MCF 10A (cell line): ENCODE measurements around the gene CBX7. TPM values are rescaled to one million over a fixed set of nuclear protein-coding genes. Genes with fewer than 3 reads are reported as not detected.

Experiments used
- BruUV-seq: library from RNA; stranded (reverse); fragments of 400-500 nt; replicated peaks from 2 replicates; lab custom pipeline; 2021; lab: Mats Ljungman, UMichigan
- CTCF ChIA-PET: fragments of 300-600 bp; sonication (Branson Sonifier 250); formaldehyde crosslinking; extraction: SDS; loops from one replicate; lab custom pipeline; 2021; ENCODE audit warnings: antibody characterized with exemption, inconsistent platforms; lab: Yijun Ruan, JAX
- POLR2A ChIA-PET: fragments of 300-600, 350-650 bp; sonication (Branson Sonifier 250); formaldehyde crosslinking; extraction: SDS; loops from one replicate; lab custom pipeline; 2020; ENCODE audit warnings: antibody characterized with exemption, inconsistent platforms; lab: Yijun Ruan, JAX
- DNase-seq: peaks from one replicate; pipeline ENCODE4 v3.0.0-alpha.2; 2018; ENCODE audit not compliant: unreplicated experiment
- H3K27ac Mint-ChIP-seq: one replicate; pipeline ENCODE4 v1.8.0; 2022; ENCODE audit warnings: mild to moderate bottlenecking, low read depth, mixed read lengths; ENCODE audit not compliant: unreplicated experiment
- H3K27me3 Mint-ChIP-seq: one replicate; pipeline ENCODE4 v1.8.0; 2022; ENCODE audit warnings: mixed read lengths; ENCODE audit not compliant: insufficient read depth, unreplicated experiment
- H3K36me3 Mint-ChIP-seq: one replicate; pipeline ENCODE4 v1.8.0; 2022; ENCODE audit warnings: mild to moderate bottlenecking, moderate library complexity, mixed read lengths; ENCODE audit not compliant: insufficient read depth, unreplicated experiment
- H3K4me1 Mint-ChIP-seq: one replicate; pipeline ENCODE4 v1.8.0; 2022; ENCODE audit warnings: mixed read lengths; ENCODE audit not compliant: insufficient read depth, unreplicated experiment
- H3K4me3 Mint-ChIP-seq: one replicate; pipeline ENCODE4 v1.8.0; 2022; ENCODE audit warnings: mild to moderate bottlenecking, moderate library complexity, mixed read lengths; ENCODE audit not compliant: unreplicated experiment
- H3K9me3 Mint-ChIP-seq: one replicate; pipeline ENCODE4 v1.8.0; 2022; ENCODE audit warnings: mixed read lengths; ENCODE audit not compliant: unreplicated experiment
- intact Hi-C: fragments of 100-400 bp; cut with micrococcal nuclease; formaldehyde crosslinking; loops from 2 replicates; pipeline ENCODE4 v1.14.1; 2022
- total RNA-seq: library from RNA; stranded (reverse); gene quantifications from 2 replicates; pipeline ENCODE4 v1.2.3, GENCODE V29; 2022
- TF ChIP-seq, protein P1 (sequence below): fragments of 200-600 bp; IDR thresholded peaks from one replicate; pipeline ENCODE4 v1.8.0; 2022; ENCODE audit warnings: antibody characterized with exemption, mild to moderate bottlenecking; ENCODE audit not compliant: unreplicated experiment

CBX7 gene
- total RNA-seq, 1 experiment from 2014 or later, result 5.3 TPM

GRCh38 chr22:39125622-39126021 lies 26.9 kb downstream of the CBX7 start:
- intact Hi-C loops, result no loop called here
- POLR2A ChIA-PET, result interaction anchor here (0.9 to 1.5 kb wide), 2 partner anchors 141 to 255 kb away, joined by 5 read pairs; no protein-coding TSS in a partner anchor
- TF ChIP-seq, protein P1, sequence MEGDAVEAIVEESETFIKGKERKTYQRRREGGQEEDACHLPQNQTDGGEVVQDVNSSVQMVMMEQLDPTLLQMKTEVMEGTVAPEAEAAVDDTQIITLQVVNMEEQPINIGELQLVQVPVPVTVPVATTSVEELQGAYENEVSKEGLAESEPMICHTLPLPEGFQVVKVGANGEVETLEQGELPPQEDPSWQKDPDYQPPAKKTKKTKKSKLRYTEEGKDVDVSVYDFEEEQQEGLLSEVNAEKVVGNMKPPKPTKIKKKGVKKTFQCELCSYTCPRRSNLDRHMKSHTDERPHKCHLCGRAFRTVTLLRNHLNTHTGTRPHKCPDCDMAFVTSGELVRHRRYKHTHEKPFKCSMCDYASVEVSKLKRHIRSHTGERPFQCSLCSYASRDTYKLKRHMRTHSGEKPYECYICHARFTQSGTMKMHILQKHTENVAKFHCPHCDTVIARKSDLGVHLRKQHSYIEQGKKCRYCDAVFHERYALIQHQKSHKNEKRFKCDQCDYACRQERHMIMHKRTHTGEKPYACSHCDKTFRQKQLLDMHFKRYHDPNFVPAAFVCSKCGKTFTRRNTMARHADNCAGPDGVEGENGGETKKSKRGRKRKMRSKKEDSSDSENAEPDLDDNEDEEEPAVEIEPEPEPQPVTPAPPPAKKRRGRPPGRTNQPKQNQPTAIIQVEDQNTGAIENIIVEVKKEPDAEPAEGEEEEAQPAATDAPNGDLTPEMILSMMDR, result no peak
- Mint-ChIP-seq H3K4me3 (no peak overlapping the region), H3K27me3 (no peaks in the 10 kb centered on the region), H3K9me3 (no peaks in the 10 kb centered on the region), H3K36me3 (peaks cover 5% of the 10 kb centered on the region), H3K4me1 (no peaks in the 10 kb centered on the region), H3K27ac (no peak overlapping the region)
- BruUV-seq, result no TSS peak
- CTCF ChIA-PET, result interaction anchor here (0.6 to 2.6 kb wide), 4 partner anchors 9 to 451 kb away, joined by 3 to 11 read pairs (median 4); no protein-coding TSS in a partner anchor
- no peak for DNase-seq

DNA sequence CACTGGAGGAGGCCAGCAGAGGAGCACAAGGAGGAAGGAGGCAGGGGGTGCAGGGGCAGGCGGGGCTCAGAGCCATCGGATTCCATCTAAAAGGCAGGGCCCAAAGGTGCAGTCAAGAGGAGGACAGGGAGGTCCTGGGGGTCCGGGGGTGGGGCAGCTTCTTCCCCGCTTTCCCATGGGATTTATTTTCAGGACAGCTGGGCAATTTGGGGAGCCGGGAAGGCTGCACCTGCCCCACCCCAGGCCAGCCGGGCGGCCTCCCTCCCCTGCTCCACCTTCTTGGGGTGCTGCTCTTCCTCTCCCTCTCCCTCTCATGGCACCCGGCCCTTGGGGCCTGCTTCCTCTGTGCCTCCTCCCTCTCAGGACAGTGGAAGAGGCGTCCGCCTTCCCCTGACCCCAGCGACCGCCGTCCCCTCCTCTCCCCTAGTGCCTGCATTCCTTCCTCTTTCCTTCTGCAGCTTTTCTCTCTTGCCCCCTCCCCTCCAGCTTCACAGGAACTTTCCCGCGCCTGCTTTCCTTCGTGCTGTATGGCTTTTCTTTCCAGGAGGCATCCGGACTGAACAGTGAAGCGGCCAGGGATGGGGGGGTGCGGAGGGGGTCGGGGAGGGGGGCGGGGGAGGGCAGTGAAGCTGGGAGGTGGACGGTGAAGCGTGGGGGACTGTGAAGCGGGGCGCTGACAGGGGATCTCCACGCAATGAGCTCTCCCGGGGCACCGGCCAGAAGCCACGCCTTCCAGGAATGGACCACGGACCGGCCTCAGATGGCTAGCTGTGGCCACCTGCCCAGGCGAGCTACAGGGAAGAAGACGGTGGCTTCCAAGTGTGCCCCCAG lies 28.5 kb downstream of the CBX7 start:
- Mint-ChIP-seq H3K9me3 (no peaks in the 10 kb centered on the region), H3K36me3 (no peaks in the 10 kb centered on the region), H3K27me3 (no peaks in the 10 kb centered on the region), H3K27ac (no peak overlapping the region), H3K4me1 (no peaks in the 10 kb centered on the region), H3K4me3 (no peak overlapping the region)
- POLR2A ChIA-PET, result no interaction called here
- no TSS peak for BruUV-seq
- CTCF ChIA-PET, result interaction anchor here (0.7 to 2.1 kb wide), 5 partner anchors 121 to 358 kb away, joined by 3 to 17 read pairs (median 3); no protein-coding TSS in a partner anchor
- DNase-seq, result no peak
- TF ChIP-seq, protein P1, result no peak
- intact Hi-C loops, result loop anchor here (2.0 to 5.0 kb wide), 2 partner anchors 253 to 357 kb away; no protein-coding TSS in a partner anchor

DNA sequence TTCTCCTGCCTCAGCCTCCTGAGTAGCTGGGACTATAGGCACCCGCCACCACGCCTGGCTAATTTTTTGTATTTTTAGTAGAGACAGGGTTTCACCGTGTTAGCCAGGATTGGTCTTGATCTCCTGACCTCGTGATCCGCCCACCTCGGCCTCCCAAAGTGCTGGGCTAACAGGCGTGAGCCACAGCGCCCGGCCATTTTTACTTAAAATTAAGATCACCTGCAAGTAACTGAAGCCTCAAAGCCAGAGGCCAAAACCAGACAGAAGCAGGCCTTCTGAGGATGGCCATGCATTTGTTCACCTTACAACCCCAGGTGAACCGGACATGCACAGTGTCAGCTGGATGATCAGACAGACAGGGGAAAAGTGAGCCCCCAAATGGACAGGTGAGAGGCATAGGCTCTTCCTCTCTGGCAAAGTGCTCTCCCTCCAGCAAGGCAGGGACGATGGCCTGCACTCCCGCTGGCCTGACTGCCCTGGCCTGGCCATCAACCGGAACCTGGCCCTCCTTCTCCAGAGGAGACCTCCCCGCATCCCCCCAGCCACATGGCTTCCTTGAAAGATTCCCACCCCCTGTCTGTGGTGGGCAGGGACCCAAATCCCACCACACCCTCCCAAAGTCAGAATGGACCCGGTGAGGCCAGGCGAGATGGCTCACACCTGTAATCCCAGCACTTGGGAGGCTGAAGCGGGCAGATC lies 29.6 kb downstream of the CBX7 start:
- no peak overlapping the region for H3K4me3 Mint-ChIP-seq
- no peaks in the 10 kb centered on the region for H3K9me3 Mint-ChIP-seq
- POLR2A ChIA-PET, result no interaction called here
- intact Hi-C loops, result loop anchor here (1.0 to 5.0 kb wide), 4 partner anchors 109 to 356 kb away; partner anchors contain the start of gene APOBEC3C
- TF ChIP-seq, protein P1, result no peak
- CTCF ChIA-PET, result interaction anchor here (0.6 to 3.1 kb wide), 6 partner anchors 127 to 357 kb away, joined by 3 to 29 read pairs (median 3); no protein-coding TSS in a partner anchor
- H3K4me1 Mint-ChIP-seq, result no peaks in the 10 kb centered on the region
- no TSS peak for BruUV-seq
- DNase-seq, result no peak
- no peaks in the 10 kb centered on the region for H3K36me3 Mint-ChIP-seq
- H3K27me3 Mint-ChIP-seq, result no peaks in the 10 kb centered on the region
- H3K27ac Mint-ChIP-seq, result no peak overlapping the region

DNA sequence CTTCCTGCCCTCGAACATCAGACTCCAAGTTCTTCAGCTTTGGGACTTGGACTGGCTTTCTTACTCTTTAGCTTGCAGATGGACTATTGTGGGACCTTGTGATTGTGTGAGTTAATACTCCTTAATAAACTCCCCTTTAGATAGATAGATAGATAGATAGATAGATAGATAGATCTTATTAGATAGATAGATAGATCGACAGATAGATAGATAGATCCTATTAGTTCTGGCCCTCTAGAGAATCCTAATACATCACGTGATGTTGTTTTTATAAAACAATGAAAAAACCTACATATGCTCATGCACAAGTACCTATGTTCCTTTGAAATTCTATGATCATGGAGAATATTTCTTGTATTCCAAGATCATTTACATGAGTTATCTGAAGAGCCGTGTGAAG lies 31.5 kb downstream of the CBX7 start:
- BruUV-seq, result no TSS peak
- no peak for DNase-seq
- Mint-ChIP-seq H3K9me3 (no peaks in the 10 kb centered on the region), H3K27me3 (no peaks in the 10 kb centered on the region), H3K4me3 (no peak overlapping the region), H3K4me1 (no peaks in the 10 kb centered on the region), H3K27ac (no peak overlapping the region), H3K36me3 (no peaks in the 10 kb centered on the region)
- ChIA-PET CTCF (interaction anchor here (1.0 to 3.1 kb wide), 4 partner anchors 45 to 251 kb away, joined by 3 to 29 read pairs (median 4); no protein-coding TSS in a partner anchor), POLR2A (no interaction called here)
- TF ChIP-seq, protein P1, result no peak
- intact Hi-C loops, result loop anchor here (5.0 kb wide), 1 partner anchor 354 kb away; no protein-coding TSS in a partner anchor
